Naive thymus-derived CD4-positive, alpha-beta T cell (primary cell): ENCODE results near the gene DPY19L1. TPM values are rescaled to one million over a fixed set of nuclear protein-coding genes. Genes with fewer than 3 reads are reported as not detected.
"Not testable (repeated sequence)": the region's sequence is repeated elsewhere in the genome, so short reads cannot be mapped to it uniquely, and the experiment has no call there.

Experiments
- ATAC-seq: fragments of 150-1000 bp; cut with Tn5 transposase; 2 replicates; pipeline ENCODE4 v1.10.0; 2021; ENCODE audit warnings: mild to moderate bottlenecking, moderate library complexity
- CTCF ChIA-PET: fragments of 350-600 bp; sonication (Branson Sonifier 250); formaldehyde crosslinking; loops from one replicate; lab custom pipeline; 2021; ENCODE audit warnings: antibody characterized with exemption; lab: Charles Lee
- POLR2A ChIA-PET: fragments of 350-600 bp; sonication (Branson Sonifier 250); formaldehyde crosslinking; loops from one replicate; lab custom pipeline; 2021; ENCODE audit warnings: antibody characterized with exemption, inconsistent platforms; lab: Charles Lee
- DNase-seq, 9 donors: peaks; one replicate each; pipeline versions ENCODE4 v3.0.0 to v3.0.0-alpha.2; 2020 to 2022; ENCODE audit warnings: mixed read lengths in 1 of 9
- H3K27ac ChIP-seq: one replicate; pipeline ENCODE4 v1.7.0; 2013; ENCODE audit warnings: mild to moderate bottlenecking, low read depth, low read length, moderate library complexity
- H3K27me3 ChIP-seq, 2 donors: one replicate each; pipeline ENCODE4 v1.7.0; 2013; ENCODE audit warnings: low read length in 2 of 2, mild to moderate bottlenecking in 2 of 2, moderate library complexity in 2 of 2; ENCODE audit not compliant: control insufficient read depth in 2 of 2, insufficient read depth in 2 of 2
- H3K36me3 ChIP-seq, 3 experiments: 1 replicate in 2 of 3; 2 replicates in 1 of 3; pipeline ENCODE4 v1.7.0; 2013; ENCODE audit warnings: low read length in 3 of 3, mild to moderate bottlenecking in 3 of 3, moderate library complexity in 1 of 3; ENCODE audit not compliant: insufficient read depth in 3 of 3, control insufficient read depth in 2 of 3
- H3K4me1 ChIP-seq, 2 donors: one replicate each; pipeline ENCODE4 v1.7.0; 2013; ENCODE audit warnings: low read length in 2 of 2, mild to moderate bottlenecking in 2 of 2, moderate library complexity in 1 of 2; ENCODE audit not compliant: control insufficient read depth in 2 of 2, insufficient read depth in 2 of 2
- H3K4me3 ChIP-seq: 2 replicates; pipeline ENCODE4 v1.7.0; 2013; ENCODE audit warnings: mild to moderate bottlenecking, low read length
- H3K9me3 ChIP-seq, 3 experiments: 1 replicate in 2 of 3; 2 replicates in 1 of 3; pipeline ENCODE4 v1.7.0; 2013; ENCODE audit warnings: low read length in 3 of 3; ENCODE audit not compliant: control insufficient read depth in 2 of 3
- H3K27ac Mint-ChIP-seq, 9 donors: one replicate each; pipeline ENCODE4 v1.8.0; 2020 to 2022; ENCODE audit warnings: mixed read lengths in 9 of 9, mild to moderate bottlenecking in 8 of 9, moderate library complexity in 5 of 9, inconsistent platforms in 2 of 9
- H3K27me3 Mint-ChIP-seq, 5 donors: one replicate each; pipeline ENCODE4 v1.8.0; 2021 to 2022; ENCODE audit warnings: mixed read lengths in 5 of 5, mild to moderate bottlenecking in 1 of 5
- H3K36me3 Mint-ChIP-seq, 5 donors: one replicate each; pipeline ENCODE4 v1.8.0; 2020 to 2022; ENCODE audit warnings: mixed read lengths in 5 of 5, mild to moderate bottlenecking in 3 of 5, inconsistent platforms in 1 of 5
- H3K4me1 Mint-ChIP-seq, 7 donors: one replicate each; pipeline ENCODE4 v1.8.0; 2020 to 2022; ENCODE audit warnings: mixed read lengths in 7 of 7, mild to moderate bottlenecking in 3 of 7, inconsistent platforms in 1 of 7
- H3K4me3 Mint-ChIP-seq, 10 donors: one replicate each; pipeline ENCODE4 v1.8.0; 2020 to 2022; ENCODE audit warnings: mild to moderate bottlenecking in 10 of 10, mixed read lengths in 10 of 10, moderate library complexity in 6 of 10, inconsistent platforms in 2 of 10
- H3K9me3 Mint-ChIP-seq, 11 donors: one replicate each; pipeline ENCODE4 v1.8.0; 2020 to 2022; ENCODE audit warnings: mixed read lengths in 11 of 11, mild to moderate bottlenecking in 4 of 11, inconsistent platforms in 1 of 11, moderate library complexity in 1 of 11
- intact Hi-C, 2 donors: fragments of 100-400 bp; cut with micrococcal nuclease; formaldehyde crosslinking; loops; one replicate each; pipeline ENCODE4 v1.15.1; 2023
- microRNA-seq: library from miRNA; unstranded; fragments of <30 nt; microRNA quantifications from one replicate; pipeline ENCODE4 v1.2.0, GENCODE V29; 2022; ENCODE audit warnings: borderline microRNAs expressed
- polyA plus RNA-seq, 2 donors: library from polyadenylated mRNA; unstranded; fragments of 300-500 nt; fragmentation: Illumina TruSeq; gene quantifications; one replicate each; pipeline ENCODE4 v1.2.3, GENCODE V29; 2021
- total RNA-seq, 6 experiments: library from RNA in 5 of 6; stranded (reverse) in 5 of 6; gene quantifications; 1 replicate in 5 of 6; 2 replicates in 1 of 6; pipeline ENCODE4 v1.2.3 and lab custom pipeline; 2021 to 2026

The DPY19L1 gene
- total and polyA plus RNA-seq, 7 experiments from 2014 or later: 0.52 to 10.0 (median 4.8) TPM

- H3K36me3 Mint-ChIP-seq, H3K27ac ChIP-seq, CTCF ChIA-PET, ATAC-seq, H3K4me3 ChIP-seq, H3K4me1 Mint-ChIP-seq, H3K4me3 Mint-ChIP-seq, H3K36me3 ChIP-seq, H3K4me1 ChIP-seq, intact Hi-C loops, H3K27ac Mint-ChIP-seq, H3K9me3 ChIP-seq, H3K27me3 ChIP-seq, DNase-seq, POLR2A ChIA-PET: not testable (repeated sequence)
- H3K9me3 Mint-ChIP-seq: peaks cover 7 to 21% (median 14%) of the 10 kb centered on the region in 11 donors
- peaks cover 0 to 29% (median 10%) of the 10 kb centered on the region in 5 donors for H3K27me3 Mint-ChIP-seq
Measured at GRCh38 chr7:34878944-34879735, 158.1 kb downstream of the DPY19L1 start.

Small RNAs within 50 kb of the gene (microRNA-seq; reads per million reads assigned to microRNA genes)
- gene MIR548N: not detected

Other genes with a start within 250 kb of the DPY19L1 start
- not detected for gene TBX20, start 216.6 kb upstream of the DPY19L1 start, total RNA-seq
- gene TBX20, start 216.6 kb upstream of the DPY19L1 start, polyA plus RNA-seq: not detected